HG03039 (cell line): ENCODE measurements around the gene ANO9.

Experiments
- ATAC-seq: cut with Tn5 transposase; IDR thresholded peaks from one replicate; pipeline ENCODE4 v1.9.1; 2021; ENCODE audit warnings: mild to moderate bottlenecking, moderate library complexity; ENCODE audit not compliant: unreplicated experiment

The ANO9 gene

GRCh38 chr11:441418-442274 is at the start of gene ANO9:
Gene ANO9 (minus strand): TSS chr11:442011. CDS start chr11:441926, 85 bp downstream.
- ATAC-seq, result peak; percentile 51

- ATAC-seq, result no peak
Observed at GRCh38 chr11:491358-491757, 49.5 kb upstream of the ANO9 start.

- no peak for ATAC-seq
Observed at GRCh38 chr11:490930-491260, 49.1 kb upstream of the ANO9 start.

- no peak for ATAC-seq
Observed at GRCh38 chr11:490186-490929, 48.5 kb upstream of the ANO9 start.

- ATAC-seq, result no peak
Observed at GRCh38 chr11:489610-490185, 47.9 kb upstream of the ANO9 start.

- ATAC-seq, result no peak
Observed at GRCh38 chr11:488992-489391, 47.2 kb upstream of the ANO9 start.

GRCh38 chr11:488579-488978 is 46.8 kb upstream of the ANO9 start:
- ATAC-seq, result no peak

- ATAC-seq, result no peak
Observed at GRCh38 chr11:488062-488461, 46.3 kb upstream of the ANO9 start.

- no peak for ATAC-seq
Observed at GRCh38 chr11:487571-488021, 45.8 kb upstream of the ANO9 start.

- no peak for ATAC-seq
Observed at GRCh38 chr11:486189-486588, 44.4 kb upstream of the ANO9 start.

GRCh38 chr11:484616-485015 is 42.8 kb upstream of the ANO9 start:
- ATAC-seq, result no peak

- ATAC-seq, result no peak
Observed at GRCh38 chr11:479311-479710, 37.5 kb upstream of the ANO9 start.

- no peak for ATAC-seq
Observed at GRCh38 chr11:477052-477715, 35.4 kb upstream of the ANO9 start.

- no peak for ATAC-seq
Observed at GRCh38 chr11:476416-476815, 34.6 kb upstream of the ANO9 start.

- no peak for ATAC-seq
Observed at GRCh38 chr11:475941-476340, 34.1 kb upstream of the ANO9 start.

GRCh38 chr11:474914-475506 is 33.2 kb upstream of the ANO9 start:
- ATAC-seq, result no peak

- ATAC-seq, result no peak
Observed at GRCh38 chr11:473962-474785, 32.4 kb upstream of the ANO9 start.

- ATAC-seq, result no peak
Observed at GRCh38 chr11:473415-473814, 31.6 kb upstream of the ANO9 start.

GRCh38 chr11:472816-473215 is 31.0 kb upstream of the ANO9 start:
- no peak for ATAC-seq

GRCh38 chr11:472272-472671 is 30.5 kb upstream of the ANO9 start:
- no peak for ATAC-seq
